HG02642 (cell line): Measurements from ENCODE around the gene MT1M.
"Not testable (repeated sequence)": the region's sequence is repeated elsewhere in the genome, so short reads cannot be mapped to it uniquely, and the experiment has no call there.

Source experiments
- ATAC-seq: cut with Tn5 transposase; IDR thresholded peaks from one replicate; pipeline ENCODE4 v1.9.1; 2021; ENCODE audit warnings: mild to moderate bottlenecking; ENCODE audit not compliant: unreplicated experiment, poor library complexity

The MT1M gene

DNA sequence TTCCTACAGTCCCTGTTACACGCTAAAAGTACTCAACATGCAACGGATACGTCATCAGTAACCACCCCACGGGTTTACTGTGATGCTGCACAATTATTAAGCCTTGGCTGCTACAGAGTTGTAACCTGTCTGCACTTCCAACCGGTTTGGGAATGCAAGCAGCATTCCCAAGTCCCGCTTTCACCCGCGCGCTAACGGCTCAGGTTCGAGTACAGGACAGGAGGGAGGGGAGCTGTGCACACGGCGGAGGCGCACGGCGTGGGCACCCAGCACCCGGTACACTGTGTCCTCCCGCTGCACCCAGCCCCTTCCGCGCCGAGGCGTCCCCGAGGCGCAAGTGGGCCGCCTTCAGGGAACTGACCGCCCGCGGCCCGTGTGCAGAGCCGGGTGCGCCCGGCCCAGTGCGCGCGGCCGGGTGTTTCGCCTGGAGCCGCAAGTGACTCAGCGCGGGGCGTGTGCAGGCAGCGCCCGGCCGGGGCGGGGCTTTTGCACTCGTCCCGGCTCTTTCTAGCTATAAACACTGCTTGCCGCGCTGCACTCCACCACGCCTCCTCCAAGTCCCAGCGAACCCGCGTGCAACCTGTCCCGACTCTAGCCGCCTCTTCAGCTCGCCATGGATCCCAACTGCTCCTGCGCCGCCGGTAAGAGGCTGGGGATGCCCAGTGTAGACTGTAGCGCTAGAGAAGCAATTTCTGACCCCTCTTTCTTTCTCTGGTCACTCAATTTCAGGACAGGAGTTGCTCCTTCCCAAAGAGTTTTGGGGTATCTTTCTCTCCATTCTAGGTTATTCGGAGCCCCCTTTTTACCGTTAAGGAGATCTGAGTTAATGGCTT is 24.2 kb upstream of the MT1M start, which contains the start of gene MT2A:
Gene MT2A, plus strand, starts transcription at position 542 of the 833 bp plus-strand sequence. Its CDS starts 72 bp downstream, at position 614.
- ATAC-seq, result peak; percentile 88

DNA sequence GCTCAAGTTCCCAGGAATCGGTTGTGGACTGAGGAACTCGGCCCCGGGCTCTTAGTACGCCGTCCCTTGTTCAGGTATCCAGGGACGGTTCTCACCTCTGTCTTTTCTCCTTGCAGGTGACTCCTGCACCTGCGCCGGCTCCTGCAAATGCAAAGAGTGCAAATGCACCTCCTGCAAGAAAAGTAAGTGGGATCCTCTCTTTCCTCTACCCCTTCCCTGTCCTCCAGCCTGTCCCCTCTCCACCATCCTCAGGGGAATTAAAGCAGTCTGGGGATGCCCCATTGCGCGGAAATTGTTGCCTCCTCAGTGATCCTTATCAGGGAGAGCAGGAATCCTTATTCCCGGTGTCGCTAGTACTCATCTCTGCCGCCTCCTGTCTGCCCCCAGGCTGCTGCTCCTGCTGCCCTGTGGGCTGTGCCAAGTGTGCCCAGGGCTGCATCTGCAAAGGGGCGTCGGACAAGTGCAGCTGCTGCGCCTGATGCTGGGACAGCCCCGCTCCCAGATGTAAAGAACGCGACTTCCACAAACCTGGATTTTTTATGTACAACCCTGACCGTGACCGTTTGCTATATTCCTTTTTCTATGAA is 23.5 kb upstream of the MT1M start:
- ATAC-seq, result no peak

DNA sequence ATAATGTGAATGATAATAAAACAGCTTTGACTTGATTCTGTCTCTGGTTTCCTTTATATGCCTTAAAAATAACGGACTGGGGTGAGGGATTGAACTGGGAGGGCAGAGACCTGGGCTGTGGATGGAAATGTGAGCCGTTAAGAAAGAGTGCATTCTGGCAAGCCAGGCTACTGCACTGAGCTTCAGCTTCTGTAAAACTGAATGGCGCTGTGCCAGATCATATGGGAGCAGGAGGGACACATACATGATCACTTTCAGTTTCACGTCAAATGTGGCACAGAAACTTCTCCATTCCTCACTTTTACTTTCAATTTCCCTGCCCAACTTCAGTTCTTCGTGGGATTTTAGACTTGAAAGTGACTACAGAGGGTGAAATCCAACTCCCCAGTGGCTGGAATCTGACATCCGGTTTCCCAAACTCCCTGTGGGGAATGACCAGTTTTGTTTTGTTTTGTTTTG is 23.0 kb upstream of the MT1M start:
- ATAC-seq, result peak; percentile 37

DNA sequence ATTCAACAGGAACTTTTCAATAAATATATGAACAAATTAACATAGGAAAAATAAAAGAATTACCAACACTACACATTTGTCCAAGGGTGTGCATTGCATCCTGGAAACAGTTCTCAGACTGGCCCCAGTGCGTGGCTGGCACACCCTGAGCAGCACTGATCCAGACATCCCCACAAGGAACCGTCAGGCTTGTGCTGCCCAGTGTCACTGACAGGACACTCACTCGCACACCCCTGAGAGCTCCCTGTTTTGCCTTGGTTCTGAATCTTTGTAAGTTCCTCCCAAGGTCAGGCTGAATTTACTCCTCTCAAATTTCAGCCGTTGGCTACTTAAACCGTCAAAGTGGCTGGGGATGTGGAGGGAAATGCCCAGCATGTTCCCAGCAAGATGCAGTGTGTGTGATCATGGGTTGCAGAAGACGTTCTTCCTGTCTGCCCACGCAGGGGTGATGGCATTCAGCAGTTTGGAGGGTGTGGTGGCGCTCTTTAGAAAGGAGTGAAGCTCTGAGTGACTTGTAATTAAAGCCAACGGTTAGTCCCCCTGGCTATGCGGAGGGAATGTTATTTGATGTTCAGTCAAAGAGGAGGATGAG is 22.3 kb upstream of the MT1M start:
- no peak for ATAC-seq

- no peak for ATAC-seq
Observed at GRCh38 chr16:56610609-56611111, 21.8 kb upstream of the MT1M start.

- ATAC-seq, result no peak
Observed at GRCh38 chr16:56611281-56611833, 21.1 kb upstream of the MT1M start.

- no peak for ATAC-seq
Observed at GRCh38 chr16:56613706-56614105, 18.8 kb upstream of the MT1M start.

- ATAC-seq, result no peak
Observed at GRCh38 chr16:56614549-56614991, 17.9 kb upstream of the MT1M start.

DNA sequence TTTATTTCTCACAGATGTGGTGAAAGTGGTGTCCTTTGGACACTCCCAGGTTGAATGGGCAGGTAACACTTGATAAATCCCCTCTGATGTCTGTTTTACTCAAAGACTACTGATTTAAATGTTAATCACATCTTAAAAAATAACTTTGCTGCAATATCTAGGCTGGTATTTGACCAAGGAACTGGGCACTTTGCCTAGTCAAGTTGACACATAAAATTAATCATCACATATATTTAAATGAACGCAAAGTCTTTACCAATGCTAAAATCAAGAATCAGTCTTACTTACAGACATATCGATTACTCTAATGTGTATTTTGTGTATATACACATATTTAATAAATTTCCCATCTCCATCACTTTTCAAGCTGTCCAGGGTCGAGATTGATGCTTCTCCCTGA is 17.1 kb upstream of the MT1M start:
- ATAC-seq, result no peak

GRCh38 chr16:56616608-56617211 is 15.7 kb upstream of the MT1M start:
- no peak for ATAC-seq

GRCh38 chr16:56617212-56618085 is 15.0 kb upstream of the MT1M start:
- ATAC-seq, result no peak

- no peak for ATAC-seq
Observed at GRCh38 chr16:56618138-56618537, 14.3 kb upstream of the MT1M start.

GRCh38 chr16:56620339-56620897 is 12.0 kb upstream of the MT1M start:
- no peak for ATAC-seq

GRCh38 chr16:56621665-56622445 is 10.6 kb upstream of the MT1M start:
- ATAC-seq, result not testable (repeated sequence)

GRCh38 chr16:56623184-56623583 is 9.3 kb upstream of the MT1M start:
- not testable (repeated sequence) for ATAC-seq

DNA sequence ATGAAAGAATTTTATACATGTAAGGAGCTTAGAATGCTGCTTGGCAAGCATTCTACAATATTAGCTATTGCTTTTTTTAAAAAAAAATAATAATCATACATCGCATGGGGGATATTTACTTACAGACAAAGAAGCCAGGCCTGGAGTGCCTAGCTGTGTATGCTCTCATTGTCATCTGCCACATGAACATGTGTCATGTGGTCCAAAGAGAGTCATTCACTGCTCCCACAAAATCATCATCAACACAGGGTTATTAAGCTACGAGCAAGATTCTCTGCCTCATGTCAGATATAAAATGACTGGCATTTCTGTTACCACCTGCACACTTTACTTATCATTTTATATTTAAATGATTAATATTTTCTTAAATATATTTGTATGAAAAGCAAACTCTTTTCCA is 8.8 kb upstream of the MT1M start:
- no peak for ATAC-seq

DNA sequence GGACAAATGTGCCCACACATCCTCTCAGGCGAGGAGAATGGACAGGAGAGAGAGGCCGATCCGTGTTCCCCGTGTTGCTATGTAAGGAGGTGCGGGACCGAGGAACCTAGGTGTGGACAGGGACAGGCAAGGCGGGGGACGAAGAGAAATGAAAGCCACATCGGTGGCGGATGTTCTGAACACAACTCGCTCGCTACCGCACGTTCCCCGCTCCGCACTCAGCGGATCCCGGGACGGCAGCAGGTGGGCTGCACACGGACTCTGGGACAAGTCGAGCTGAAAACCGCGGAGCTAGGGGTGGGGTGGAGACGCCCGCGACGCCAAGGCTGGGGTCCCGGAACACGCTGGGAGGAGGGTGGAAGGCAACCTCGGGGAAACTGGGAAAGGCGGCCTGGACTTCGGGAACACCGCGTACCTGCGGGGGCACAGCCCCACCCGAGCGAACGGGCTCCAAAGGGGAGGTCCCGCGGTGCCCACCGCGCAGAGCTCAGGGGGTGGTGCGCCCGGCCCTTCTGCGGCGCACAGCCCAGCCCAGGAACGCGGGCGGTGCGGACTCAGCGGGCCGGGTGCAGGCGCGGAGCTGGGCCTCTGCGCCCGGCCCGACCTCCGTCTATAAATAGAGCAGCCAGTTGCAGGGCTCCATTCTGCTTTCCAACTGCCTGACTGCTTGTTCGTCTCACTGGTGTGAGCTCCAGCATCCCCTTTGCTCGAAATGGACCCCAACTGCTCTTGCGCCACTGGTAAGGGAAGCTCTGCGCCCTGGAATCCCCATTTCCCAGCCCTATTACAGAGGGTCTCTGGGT is 7.1 kb upstream of the MT1M start, which contains the start of gene MT1E:
Gene MT1E, plus strand, starts transcription at position 642 of the 803 bp plus-strand sequence. Its CDS starts 71 bp downstream, at position 713.
- peak; percentile 63 for ATAC-seq
